Measurements from ENCODE around the gene SUCO. TPM values are rescaled to one million over a fixed set of nuclear protein-coding genes. Genes with fewer than 3 reads are reported as not detected.

Gene SUCO
- polyA plus RNA-seq, 1 of the 3 experiments (the other 2 are of a cell fraction) = 5.4 TPM

GRCh38 chr1:172601046-172601630 lies 68.2 kb downstream of the SUCO start:
- WGBS (ENCODE audit: low lambda C conversion rate) = 94% methylated on average over 4 of the region's 6 CpGs
- Histone ChIP-seq H3K9me3 (no peaks in the 10 kb centered on the region), H3K4me1 (ENCODE audit: control insufficient read depth in 1 of 2, insufficient read depth in 2 of 2, low read depth in 1 of 2, low read length in 1 of 2) (no peaks in the 10 kb centered on the region), H4K20me1 (ENCODE audit: insufficient read depth) (no peaks in the 10 kb centered on the region), H3F3A (replicated peaks; ENCODE audit: insufficient read depth) (no peaks in the 10 kb centered on the region), H3K9ac (no peak overlapping the region), H3K36me3 (replicated peaks in 1 of 2; ENCODE audit: control insufficient read depth in 1 of 2, insufficient read depth in 2 of 2, low read length in 1 of 2) (peaks cover 61 to 88% of the 10 kb centered on the region in 2 experiments), H3K27ac (ENCODE audit: low read depth in 2 of 2, low read length in 1 of 2) (no peak overlapping the region), H3K4me3 (ENCODE audit: low read depth in 2 of 2, low read length in 1 of 2) (no peak overlapping the region), H3K27me3 (ENCODE audit: insufficient read depth) (no peaks in the 10 kb centered on the region), H3K9me2 (no peaks in the 10 kb centered on the region), H2AFZ (ENCODE audit: low read depth) (no peak overlapping the region), H3K4me2 (no peak overlapping the region), H3K79me2 (ENCODE audit: insufficient read depth) (peaks cover 12% of the 10 kb centered on the region; the same call in 1 of the 2 replicates)
- no peak for TF ChIP-seq TEAD4 (IDR thresholded peaks at IDR 0.05; ENCODE audit: borderline replicate concordance, insufficient read depth)
- TF ChIP-seq GATA2 (CRISPR knock-in tag; IDR thresholded peaks at IDR 0.05) = no peak
- TF ChIP-seq GABPA (IDR thresholded peaks at IDR 0.05; ENCODE audit: low read depth) = no peak
- no peak for TF ChIP-seq RCOR1 (IDR thresholded peaks at IDR 0.05; ENCODE audit: low read length)
- TF ChIP-seq, protein P1, sequence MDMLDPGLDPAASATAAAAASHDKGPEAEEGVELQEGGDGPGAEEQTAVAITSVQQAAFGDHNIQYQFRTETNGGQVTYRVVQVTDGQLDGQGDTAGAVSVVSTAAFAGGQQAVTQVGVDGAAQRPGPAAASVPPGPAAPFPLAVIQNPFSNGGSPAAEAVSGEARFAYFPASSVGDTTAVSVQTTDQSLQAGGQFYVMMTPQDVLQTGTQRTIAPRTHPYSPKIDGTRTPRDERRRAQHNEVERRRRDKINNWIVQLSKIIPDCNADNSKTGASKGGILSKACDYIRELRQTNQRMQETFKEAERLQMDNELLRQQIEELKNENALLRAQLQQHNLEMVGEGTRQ (IDR thresholded peaks at IDR 0.05; ENCODE audit: borderline replicate concordance, low read depth, low read length) = no peak
- no peak for TF ChIP-seq REST (IDR thresholded peaks at IDR 0.05; ENCODE audit: low read depth, low read length)
- TF ChIP-seq, protein P2, sequence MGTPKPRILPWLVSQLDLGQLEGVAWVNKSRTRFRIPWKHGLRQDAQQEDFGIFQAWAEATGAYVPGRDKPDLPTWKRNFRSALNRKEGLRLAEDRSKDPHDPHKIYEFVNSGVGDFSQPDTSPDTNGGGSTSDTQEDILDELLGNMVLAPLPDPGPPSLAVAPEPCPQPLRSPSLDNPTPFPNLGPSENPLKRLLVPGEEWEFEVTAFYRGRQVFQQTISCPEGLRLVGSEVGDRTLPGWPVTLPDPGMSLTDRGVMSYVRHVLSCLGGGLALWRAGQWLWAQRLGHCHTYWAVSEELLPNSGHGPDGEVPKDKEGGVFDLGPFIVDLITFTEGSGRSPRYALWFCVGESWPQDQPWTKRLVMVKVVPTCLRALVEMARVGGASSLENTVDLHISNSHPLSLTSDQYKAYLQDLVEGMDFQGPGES (IDR thresholded peaks at IDR 0.05; ENCODE audit: low read depth, low read length) = no peak
- TF ChIP-seq TCF12 (IDR thresholded peaks at IDR 0.05) = no peak
- no peak for TF ChIP-seq ELF1 (IDR thresholded peaks at IDR 0.05)
- TF ChIP-seq CTCF (IDR thresholded peaks at IDR 0.05) = no peak
- TF ChIP-seq RAD21 (IDR thresholded peaks at IDR 0.05; ENCODE audit: low read length) = no peak
- no peak for TF ChIP-seq RFX5 (IDR thresholded peaks at IDR 0.05; ENCODE audit: low read length)
- no peak for DNase-seq
- ChIA-PET POLR2A (no interaction called here), CTCF (no interaction called here)

All from SK-N-SH (cell line).